Activated CD4-positive, alpha-beta T cell treated with anti-CD3 and anti-CD28 coated beads, Interleukin-2, amount 50 U/mL, for 48 hours (primary cell): ENCODE data around the gene HSPB3.
A peak's percentile ranks its signal among the peaks of the same experiment; 100 is the strongest.
"Not testable (repeated sequence)": the region's sequence is repeated elsewhere in the genome, so short reads cannot be mapped to it uniquely, and the experiment has no call there.

Experiments
- DNase-seq, 2 experiments: peaks; one replicate each; pipeline ENCODE4 v3.0.0-alpha.2; 2020

Gene HSPB3, protein sequence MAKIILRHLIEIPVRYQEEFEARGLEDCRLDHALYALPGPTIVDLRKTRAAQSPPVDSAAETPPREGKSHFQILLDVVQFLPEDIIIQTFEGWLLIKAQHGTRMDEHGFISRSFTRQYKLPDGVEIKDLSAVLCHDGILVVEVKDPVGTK

DNA sequence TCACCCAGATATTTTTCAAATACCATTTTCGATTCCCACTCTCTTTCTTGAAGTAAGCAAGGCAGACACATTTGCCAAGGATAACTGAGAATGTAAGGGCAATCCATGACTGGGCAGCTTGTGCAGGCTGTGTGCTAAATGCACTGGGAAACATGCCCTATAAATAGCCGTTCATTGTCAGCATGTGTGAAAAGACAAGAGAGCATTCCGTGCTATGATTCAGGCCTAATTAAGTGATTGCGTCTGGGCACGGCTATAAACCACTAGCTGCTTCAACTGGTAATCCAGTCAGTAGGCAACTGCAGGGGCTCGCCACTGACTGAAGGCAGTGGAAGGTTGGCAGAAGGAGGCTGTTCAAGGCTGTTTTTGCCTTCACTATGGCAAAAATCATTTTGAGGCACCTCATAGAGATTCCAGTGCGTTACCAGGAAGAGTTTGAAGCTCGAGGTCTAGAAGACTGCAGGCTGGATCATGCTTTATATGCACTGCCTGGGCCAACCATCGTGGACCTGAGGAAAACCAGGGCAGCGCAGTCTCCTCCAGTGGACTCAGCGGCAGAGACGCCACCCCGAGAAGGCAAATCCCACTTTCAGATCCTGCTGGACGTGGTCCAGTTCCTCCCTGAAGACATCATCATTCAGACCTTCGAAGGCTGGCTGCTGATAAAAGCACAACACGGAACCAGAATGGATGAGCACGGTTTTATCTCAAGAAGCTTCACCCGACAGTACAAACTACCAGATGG, at the start of gene HSPB3:
Gene HSPB3, plus strand, starts transcription at position 287 of the 745 bp plus-strand sequence. Its CDS starts 91 bp downstream, at position 378.
- no peak for DNase-seq

DNA sequence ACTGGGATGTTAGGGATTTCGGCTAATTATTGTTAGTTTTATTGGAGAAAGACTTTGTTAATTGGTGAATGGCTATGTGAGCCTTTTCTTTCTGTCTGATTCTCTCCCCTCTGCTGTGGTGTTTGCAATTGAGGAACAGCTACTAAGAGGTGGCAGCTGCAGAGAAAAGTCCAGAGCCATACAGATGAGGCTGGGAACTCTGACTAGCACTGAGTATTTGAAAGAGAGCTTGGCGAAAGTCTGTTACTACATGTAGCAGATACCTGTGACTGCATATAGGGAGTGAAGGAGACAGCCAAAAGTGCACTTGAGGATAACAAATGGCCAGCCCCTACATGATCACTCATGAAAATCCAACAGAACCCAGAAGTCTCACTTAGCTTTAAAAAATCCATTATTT, 44.3 kb upstream of the HSPB3 start:
- no peak for DNase-seq

DNA sequence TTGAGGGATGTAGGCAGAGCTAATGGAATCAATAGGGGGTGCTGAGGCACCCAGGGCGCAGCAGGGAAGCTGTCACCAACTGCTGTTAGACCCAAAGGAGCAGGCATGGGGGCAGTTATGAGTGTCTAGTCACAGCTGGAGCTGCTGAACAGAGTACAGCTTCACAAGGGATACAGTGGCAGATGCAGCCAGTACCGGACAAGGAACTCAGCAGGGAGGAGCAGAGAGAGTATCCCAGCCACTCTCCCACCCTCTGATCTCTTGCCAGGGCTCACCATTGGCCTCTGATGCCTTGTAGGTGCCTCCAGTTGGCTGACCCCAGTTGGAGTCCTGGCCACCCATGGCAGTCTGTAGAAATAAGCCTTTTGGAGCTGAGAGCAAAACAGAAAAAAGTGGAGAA, 42.6 kb upstream of the HSPB3 start:
- no peak for DNase-seq

DNA sequence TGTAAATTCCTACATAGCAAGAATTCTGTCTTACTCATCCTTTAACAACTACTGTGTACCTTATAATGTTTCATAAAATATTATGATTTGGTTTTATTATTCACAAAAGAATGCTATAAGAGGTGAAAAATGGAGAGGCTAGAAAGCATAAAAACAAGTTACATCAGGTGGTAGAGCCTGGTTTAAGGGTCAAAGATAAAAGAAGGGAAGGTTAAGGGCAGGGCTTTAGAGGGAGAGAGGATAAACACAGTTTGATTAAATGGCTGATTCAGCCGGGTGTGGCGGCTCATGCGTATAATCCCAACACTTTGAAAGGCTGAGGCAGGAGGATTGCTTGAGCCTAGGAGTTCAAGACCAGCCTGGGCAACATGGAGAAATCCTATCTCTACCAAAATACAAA, 40.4 kb upstream of the HSPB3 start:
- no peak for DNase-seq

DNA sequence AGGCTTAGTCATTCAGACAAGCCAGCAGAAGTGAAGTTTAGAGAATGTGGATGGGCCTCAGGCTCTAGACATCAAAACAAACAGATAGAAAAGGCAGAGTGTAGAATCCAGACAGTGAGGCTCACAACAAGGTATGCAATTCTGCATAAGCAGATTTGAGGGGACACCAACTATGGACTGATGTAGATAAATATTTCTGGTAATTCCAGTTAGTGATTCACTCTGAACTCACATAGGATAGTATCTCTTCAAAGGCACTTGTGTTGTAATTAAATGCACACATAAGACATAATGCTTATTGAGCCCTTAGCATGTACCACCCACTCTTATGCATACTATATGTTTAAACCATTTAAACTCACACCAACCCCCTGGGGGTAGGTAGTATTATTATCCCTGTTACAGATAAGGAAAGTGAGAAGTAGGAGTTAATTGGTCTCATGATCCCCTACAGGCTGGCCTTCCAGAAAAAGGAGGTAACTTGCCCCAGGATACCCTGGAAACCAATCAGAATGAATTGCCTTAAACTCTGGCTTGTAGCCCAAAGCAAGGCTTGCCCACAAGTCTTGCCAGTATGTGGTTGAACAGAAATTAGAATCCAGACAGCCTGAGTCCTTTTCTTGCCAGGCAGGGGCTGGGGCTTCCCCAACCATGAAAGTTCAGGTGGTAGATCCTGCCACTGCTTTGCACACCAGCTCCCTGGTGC, 39.5 kb upstream of the HSPB3 start:
- DNase-seq = no peak

DNA sequence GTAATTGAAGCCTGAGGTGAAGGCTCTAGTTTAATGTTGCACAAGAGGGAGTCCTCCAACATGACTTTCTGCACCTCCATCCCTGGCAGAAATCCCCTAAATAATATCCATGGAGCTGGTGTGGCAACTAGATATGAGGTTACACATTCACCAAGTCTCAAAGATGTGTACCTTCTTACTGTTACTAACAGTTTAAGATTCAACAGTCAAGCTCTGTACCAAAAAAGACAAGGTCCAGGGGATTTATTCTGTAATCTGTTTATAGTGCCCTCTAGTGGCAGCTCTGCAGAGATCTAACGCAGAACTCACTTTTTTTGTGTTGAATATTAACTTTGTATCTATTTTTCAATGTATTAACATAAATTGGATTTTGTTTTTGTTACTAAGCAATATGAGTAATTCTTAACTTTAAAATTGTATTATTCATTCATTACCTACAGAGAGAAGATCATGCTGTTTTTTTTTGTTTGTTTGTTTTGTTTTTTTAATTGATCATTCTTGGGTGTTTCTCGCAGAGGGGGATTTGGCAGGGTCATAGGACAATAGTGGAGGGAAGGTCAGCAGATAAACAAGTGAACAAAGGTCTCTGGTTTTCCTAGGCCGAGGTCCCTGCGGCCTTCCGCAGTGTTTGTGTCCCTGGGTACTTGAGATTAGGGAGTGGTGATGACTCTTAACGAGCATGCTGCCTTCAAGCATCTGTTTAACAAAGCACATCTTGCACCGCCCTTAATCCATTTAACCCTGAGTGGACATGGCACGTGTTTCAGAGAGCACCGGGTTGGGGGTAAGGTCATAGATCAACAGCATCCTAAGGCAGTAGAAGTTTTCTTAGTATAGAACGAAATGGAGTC, 35.7 kb upstream of the HSPB3 start:
- peak in 1 of 2 experiments; percentile 19 for DNase-seq

DNA sequence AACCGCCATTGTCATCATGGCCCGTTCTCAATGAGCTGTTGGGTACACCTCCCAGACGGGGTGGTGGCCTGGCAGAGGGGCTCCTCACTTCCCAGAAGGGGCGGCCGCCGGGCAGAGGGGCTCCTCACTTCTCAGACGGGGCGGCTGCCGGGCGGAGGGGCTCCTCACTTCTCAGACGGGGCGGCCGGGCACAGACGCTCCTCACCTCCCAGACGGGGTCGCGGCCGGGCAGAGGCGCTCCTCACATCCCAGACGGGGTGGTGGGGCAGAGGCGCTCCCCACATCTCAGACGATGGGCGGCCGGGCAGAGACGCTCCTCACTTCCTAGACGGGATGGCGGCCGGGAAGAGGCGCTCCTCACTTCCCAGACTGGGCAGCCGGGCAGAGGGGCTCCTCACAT, 35.0 kb upstream of the HSPB3 start:
- not testable (repeated sequence) for DNase-seq

DNA sequence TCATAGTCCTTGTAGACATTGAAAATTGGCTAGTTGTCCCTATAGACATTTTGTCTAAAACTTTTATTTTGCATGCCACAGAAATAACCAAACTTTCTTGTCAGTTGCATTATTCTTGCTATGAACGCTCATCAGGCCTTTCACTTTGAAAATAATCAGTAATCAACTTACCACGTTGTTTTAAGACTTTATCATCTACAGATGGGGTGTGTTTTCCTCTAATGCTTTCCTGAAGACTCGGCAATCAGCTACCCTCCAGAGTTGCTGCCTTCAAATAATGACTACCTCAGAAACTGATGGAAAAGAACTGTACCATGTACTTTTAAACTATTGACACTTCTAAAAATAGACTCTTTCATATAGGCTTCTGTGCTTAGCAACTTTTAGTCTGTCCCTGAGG, 33.5 kb upstream of the HSPB3 start:
- no peak for DNase-seq

DNA sequence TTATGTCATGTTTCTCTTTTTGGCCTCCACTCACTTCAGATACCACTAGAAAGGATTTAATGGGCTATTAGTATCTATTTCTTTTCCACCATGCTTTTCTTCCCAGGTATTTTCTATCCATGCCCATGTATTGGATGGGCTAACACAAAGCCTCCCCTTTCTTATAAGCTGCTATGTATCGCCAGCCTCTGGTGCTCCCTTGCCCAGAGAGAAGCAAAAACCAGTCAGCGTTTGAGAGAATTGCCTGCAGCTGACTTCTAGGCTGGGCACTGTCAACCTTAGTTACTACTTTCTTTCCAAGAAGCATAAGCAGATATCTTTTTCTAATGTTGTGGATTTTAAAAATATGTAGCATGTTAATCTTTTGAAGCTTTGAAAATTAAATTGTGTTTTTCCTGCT, 30.2 kb upstream of the HSPB3 start:
- no peak for DNase-seq

DNA sequence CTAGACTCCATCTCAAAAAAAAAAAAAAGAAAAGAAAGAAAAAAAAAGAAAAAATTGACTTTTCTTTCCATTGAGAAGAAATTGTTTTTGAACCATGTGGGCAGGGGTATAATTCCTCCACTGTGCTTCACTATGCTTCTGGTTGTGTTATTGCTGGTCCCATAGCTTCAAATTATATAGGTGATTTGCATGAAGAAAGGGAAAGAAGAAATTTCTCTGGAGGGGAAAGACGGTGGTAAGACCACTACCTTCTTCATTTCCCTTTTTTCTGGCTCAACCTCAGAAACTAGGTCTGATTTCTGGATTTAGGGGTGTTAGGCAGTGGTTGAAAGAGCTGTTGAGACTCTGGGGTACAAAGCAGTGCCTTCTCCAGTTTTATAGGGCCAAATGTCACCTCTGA, 29.3 kb upstream of the HSPB3 start:
- DNase-seq = no peak

DNA sequence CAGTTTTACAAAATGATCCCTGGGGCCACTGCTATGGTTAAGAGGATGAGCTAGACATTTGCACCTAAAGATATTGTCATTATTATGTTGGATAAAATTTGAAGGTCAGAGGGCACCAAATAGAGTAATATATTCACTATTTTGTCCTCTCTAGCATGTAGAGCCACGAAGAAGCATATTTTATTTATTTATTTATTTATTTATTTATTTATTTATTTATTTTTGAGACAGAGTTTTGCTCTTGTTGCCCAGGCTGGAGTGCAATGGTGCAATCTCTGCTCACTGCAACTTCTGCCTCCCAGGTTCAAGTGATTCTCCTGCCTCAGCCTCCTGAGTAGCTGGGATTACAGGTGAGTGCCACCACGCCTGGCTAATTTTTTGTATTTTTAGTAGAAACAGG, 20.8 kb upstream of the HSPB3 start:
- DNase-seq = not testable (repeated sequence)

DNA sequence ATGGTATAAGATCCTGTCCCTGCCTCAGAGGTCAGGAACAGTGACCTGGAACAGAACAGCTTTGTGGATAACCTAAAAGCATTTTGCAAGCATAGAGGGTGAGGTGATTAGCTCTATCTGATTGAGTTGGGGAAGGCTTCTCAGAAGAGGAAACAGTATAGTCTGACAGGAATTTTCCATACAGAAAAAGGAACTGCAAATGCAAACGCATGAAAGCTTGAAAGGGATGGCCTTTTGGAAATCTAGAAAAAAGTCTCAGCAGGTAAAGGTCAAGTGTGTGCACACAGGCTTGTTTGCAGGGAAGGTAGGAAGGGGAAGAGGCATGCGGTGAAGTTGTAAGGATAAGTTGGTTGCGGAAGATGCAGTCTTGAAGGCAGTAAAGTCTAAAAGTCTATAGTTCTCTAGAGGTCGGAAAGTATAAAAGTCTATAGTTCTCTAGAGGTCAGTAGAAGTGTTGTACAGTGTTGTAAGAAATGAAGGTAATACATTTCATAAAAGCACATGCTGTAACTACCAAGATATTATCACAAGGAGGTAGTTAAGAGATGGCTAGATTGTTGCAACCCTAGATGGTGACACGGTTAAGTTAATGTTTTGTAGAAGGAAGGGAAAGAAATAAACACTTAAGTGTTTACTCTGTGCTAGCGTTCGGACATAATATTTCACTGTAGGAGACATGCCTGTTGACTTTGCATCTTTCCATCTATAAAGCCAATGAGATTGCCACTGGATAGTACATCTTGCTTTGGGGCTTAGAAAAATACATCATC, 16.7 kb upstream of the HSPB3 start:
- DNase-seq = no peak

DNA sequence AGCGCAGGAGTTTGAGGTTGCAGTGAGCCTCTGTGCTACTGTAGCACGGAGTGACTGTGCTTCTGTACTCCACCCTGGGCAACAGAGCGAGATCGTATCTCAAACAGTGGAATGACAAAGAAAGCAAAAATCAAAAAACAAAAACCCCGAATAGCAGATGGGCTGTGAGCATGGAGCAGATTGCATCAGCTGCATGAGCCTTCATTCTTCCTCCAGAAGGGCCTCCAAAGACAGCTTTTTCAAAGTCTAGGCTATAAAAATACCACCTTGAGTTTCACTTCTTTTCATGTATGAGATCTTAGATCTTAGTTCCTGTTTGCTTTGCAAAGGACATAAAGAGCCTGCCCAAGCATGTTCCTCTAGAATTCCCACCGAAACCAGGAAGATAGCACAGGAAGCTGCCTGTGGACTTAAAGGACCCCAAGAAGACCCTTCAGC, 15.0 kb upstream of the HSPB3 start:
- peak in 1 of 2 experiments; percentile 8 for DNase-seq

DNA sequence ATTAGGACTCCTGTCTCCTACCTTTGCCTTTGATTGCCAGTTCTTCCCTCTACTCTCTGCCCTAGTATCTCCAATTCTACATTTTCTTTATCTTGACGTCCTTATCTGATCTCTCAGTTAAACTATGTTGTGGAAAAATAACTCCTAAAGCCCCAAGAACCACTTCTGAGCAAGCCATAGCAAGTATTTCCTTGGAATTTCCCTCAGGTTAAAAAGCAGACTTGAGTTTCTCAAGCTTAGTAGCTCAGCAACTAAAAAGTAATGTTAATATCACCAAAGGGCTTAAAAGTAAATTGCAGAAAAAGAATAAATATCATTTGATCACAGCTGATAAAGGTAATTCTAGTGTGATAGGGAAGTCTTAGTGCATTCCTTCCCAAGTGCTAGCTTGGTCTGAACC, 13.2 kb upstream of the HSPB3 start:
- no peak for DNase-seq

DNA sequence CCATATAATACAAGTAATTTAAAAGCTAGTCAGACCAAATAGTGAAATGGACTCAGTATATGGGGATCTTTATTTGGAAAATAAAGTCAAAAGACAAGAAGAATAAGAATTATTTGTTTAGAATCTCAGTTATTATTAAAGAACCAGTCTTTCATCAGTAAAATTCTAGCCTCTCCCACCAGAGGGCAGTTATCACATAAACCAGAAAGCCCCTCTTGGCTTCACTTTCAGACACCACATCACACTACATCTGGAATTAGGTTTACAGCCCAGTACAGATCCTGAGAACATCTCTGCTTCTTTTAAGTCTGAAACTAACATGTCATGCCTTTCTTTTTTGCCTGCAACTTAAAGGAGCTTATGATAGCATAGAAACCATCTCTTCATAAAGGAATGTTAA, 12.2 kb upstream of the HSPB3 start:
- no peak for DNase-seq

DNA sequence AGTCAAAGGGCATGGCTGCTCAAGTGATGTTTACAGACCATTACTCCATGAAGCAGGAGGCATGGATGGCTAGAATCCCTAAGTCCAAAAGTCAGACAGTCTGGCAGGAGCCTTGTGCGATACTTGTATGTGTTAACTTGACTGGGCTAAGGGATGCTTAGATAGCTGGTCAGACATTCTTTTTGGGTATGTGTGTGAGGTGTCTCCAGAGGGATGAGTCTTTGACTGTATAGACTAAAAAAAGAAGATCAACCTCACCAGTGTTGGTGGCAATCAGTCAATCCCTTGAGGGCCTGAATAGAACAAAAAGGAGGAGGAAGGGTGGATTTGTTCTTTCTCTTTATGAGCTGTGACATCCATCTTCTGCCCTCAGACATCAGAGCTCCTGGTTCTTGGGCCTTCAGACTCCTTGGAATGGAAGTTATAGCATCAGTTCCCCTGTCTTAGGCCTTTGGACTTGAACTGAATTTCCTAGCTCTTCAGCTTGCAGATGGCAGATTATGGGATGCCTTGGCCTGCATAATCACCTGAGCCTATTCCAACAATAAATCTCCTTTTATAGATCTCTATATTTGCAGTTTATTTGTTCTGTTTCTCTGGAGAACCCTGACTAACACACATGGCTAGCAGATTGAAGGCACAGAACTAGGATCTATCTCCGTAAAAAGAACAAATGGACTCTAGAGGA, 9.7 kb upstream of the HSPB3 start:
- no peak for DNase-seq

DNA sequence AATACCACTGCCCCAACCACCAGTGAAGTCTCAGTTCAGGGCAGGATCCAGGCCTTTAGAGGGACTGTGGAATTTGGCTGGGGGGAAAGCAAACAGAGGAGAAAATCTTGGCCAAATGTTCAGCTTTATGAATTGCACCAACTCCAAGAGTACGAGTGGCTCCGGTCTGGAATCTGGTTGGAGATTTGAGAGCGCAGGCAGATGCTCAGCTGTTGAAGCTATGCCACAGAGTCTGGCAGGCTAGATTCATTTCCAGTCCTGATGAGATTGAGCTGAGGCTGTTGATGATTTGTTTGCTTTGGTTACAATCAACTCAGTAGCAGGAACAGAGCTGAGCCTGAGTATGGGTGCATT, 9.1 kb upstream of the HSPB3 start:
- no peak for DNase-seq

DNA sequence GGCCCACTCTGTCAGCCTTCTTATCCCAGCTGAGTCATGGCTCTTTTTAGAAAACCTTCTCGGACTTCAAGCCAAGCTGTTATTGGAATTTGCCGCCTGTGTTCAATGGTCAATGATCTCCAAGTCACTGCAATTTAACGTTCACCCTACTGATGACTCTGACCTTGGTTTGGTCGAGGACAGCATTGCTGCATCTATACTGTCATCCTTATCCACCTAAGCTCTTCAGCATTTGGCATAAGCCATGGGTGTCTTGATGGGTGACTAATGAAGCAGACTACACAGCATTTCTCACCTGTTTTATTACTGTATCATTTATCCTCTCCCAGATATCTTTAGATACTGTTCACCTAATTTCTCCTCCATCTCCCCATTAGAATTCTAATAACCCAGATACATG, 5.6 kb upstream of the HSPB3 start:
- no peak for DNase-seq

DNA sequence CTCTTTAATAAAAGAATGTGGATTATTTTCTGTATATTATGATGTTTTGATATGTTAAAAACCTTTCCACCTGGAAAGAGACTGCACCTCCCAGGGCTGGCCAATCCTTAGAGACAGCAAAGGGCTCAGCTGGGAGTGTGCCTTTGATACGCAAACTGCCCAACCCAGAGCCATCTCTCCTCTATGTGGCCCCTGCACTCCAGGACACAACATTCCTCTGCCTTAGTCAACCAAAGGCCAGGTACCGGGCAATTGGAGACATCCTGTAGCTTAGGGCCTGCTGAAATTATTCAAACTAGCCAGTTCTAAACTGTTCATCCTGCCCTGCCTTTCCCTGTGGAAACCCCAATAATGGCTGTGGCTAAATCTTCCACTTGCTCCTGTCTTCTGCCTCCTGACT, 5.0 kb upstream of the HSPB3 start:
- no peak for DNase-seq

DNA sequence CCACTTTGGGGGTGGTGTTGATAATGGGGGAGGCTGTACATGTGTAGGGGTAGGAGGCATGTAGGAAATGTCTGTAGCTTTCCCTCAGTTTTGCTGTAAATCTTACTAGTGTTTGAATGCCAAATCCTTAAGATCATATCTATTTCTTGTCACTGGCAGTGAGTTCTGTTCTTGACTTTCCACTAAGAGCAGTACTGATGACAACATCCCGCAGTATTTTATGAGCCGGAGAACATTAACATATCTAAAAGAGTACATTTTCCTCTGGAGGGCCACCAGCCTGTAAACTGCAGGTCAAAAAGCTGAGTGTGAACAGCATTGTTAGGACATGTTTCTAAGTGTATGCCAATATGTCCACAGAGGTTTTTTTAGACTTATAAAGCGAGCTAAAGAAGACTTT, 2.5 kb upstream of the HSPB3 start:
- no peak for DNase-seq

DNA sequence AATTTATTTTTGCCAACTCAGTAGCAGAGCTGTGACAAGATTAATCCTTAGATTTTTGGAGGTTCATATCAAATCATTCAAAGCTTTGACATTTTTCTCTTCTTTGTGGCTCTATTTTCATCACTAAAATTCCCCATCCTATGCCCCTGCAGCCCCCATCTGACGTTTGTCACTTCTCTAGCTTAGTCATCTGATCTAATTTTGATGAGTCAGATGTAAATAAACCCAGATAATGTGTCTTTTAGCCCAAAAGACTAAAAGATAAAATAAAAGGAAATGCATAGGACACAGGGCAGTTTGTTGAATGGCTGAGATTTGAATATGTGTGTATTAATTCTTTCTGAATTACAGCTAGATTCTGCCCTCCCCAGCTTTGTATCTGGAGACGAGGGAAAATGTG, 897 bp upstream of the HSPB3 start:
- DNase-seq = no peak
